ENCODE data around the gene EMC9.

The EMC9 gene

GRCh38 chr14:24147761-24148428, 6.5 kb upstream of the EMC9 start:
- no peak for DNase-seq (ENCODE audit: low spot score)
- no peak for TF ChIP-seq CTCF (IDR thresholded peaks at IDR 0.05)
- Histone ChIP-seq H3K4me3 (peak overlapping the region; percentile 84), H3K27ac (peak overlapping the region; percentile 77 to 98)

- peak within 1 kb of the TSS; percentile 84 for H3K4me3 ChIP-seq
- no peak for TF ChIP-seq CTCF (IDR thresholded peaks at IDR 0.05)
- H3K27ac ChIP-seq, result peak within 1 kb of the TSS; percentile 77 to 98
- peak; percentile 98 for DNase-seq (ENCODE audit: low spot score)
Observed at GRCh38 chr14:24146978-24147760, 5.8 kb upstream of the EMC9 start, which contains the start of gene RNF31. Gene RNF31, plus strand, starts transcription at chr14:24147498. Its CDS starts 201 bp downstream, at chr14:24147699.

- DNase-seq (ENCODE audit: low spot score), result peak; percentile 98
- no peak for TF ChIP-seq CTCF (IDR thresholded peaks at IDR 0.05)
- Histone ChIP-seq H3K4me3 (peak within 1 kb of the TSS; percentile 84), H3K27ac (peak within 1 kb of the TSS; percentile 77 to 98)
Observed at GRCh38 chr14:24146453-24146977, 5.1 kb upstream of the EMC9 start, which contains the start of gene PSME2. Gene PSME2, minus strand, starts transcription at chr14:24146610. Its CDS starts 29 bp downstream, at chr14:24146581.

- peak overlapping the region; percentile 84 for H3K4me3 ChIP-seq
- no peak for TF ChIP-seq CTCF (IDR thresholded peaks at IDR 0.05)
- peak overlapping the region; percentile 77 to 98 for H3K27ac ChIP-seq
- no peak for DNase-seq (ENCODE audit: low spot score)
Observed at GRCh38 chr14:24145690-24146452, 4.5 kb upstream of the EMC9 start.

- TF ChIP-seq CTCF (IDR thresholded peaks at IDR 0.05), result no peak
- Histone ChIP-seq H3K4me3 (no peak overlapping the region), H3K27ac (peak overlapping the region in 1 of 2 donors; percentile 98)
- DNase-seq (ENCODE audit: low spot score), result no peak
Observed at GRCh38 chr14:24145219-24145618, 3.8 kb upstream of the EMC9 start.

DNA sequence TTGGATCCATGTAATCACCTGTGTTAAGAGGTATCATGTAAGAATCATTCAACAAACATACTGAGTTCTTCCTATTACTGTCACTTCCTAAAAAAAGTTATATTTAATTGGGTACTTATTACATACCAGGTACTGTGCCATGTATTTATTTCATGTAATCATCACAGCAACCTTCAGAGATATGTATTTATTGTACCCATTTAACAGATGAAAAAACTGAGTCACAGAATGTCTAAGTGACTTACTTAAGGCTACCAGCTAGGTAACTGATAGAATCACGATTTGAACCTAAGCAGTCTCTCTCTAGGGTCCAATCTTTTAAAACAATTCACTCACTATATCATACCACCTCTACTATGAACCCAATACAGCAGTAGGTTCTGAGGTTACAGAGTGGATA, 3.1 kb upstream of the EMC9 start:
- no peak for TF ChIP-seq CTCF (IDR thresholded peaks at IDR 0.05)
- H3K4me3 ChIP-seq, result no peak overlapping the region
- H3K27ac ChIP-seq, result no peak overlapping the region
- DNase-seq (ENCODE audit: low spot score), result no peak

Data from coronary artery (tissue), 2 donors.